A549 (cell line): ENCODE data around the gene CCDC87. TPM values are rescaled to one million over a fixed set of nuclear protein-coding genes. Genes with fewer than 3 reads are reported as not detected.

Source experiments
- ATAC-seq, 2 experiments: fragments of 200-7000 bp in 1 of 2; fragments of >200 bp in 1 of 2; cut with Nextera tagmentation in 1 of 2; cut with Tn5 transposase in 1 of 2; 3 replicates each; pipeline versions ENCODE4 v1.8.0 to v1.9.1; 2018 to 2020; ENCODE audit warnings: mild to moderate bottlenecking in 1 of 2, moderate library complexity in 1 of 2
- CTCF ChIA-PET: fragments of 300-600 bp; sonication (Branson Sonifier 250); formaldehyde crosslinking; extraction: SDS; loops from one replicate; lab custom pipeline; 2021; ENCODE audit warnings: antibody characterized with exemption, inconsistent platforms; lab: Yijun Ruan, JAX
- POLR2A ChIA-PET: fragments of 350-600 bp; formaldehyde crosslinking; extraction: SDS; loops from one replicate; lab custom pipeline; 2021; ENCODE audit warnings: antibody characterized with exemption, inconsistent platforms; lab: Yijun Ruan, JAX
- DNase-seq, 2 experiments: peaks; one replicate each; pipeline versions ENCODE4 v3.0.0 to v3.0.0-alpha.2; 2011 to 2016; ENCODE audit warnings: low read depth in 1 of 2, low spot score in 1 of 2
- FAIRE-seq: peaks from 2 replicates; lab custom pipeline; 2011; peaks lifted over from hg19 to GRCh38; lab: Jason Lieb, UNC
- H3K27ac ChIP-seq, 2 experiments: fragments of >200 bp; sonication (Bioruptor Twin); formaldehyde crosslinking; 3 replicates each; pipeline ENCODE4 v1.5.1; 2016 to 2017
- H3K4me1 ChIP-seq: fragments of >200 bp; sonication (Bioruptor Twin); formaldehyde crosslinking; 3 replicates; pipeline ENCODE4 v1.6.1; 2016
- H3K4me2 ChIP-seq: fragments of >200 bp; sonication (Bioruptor Twin); formaldehyde crosslinking; 3 replicates; pipeline ENCODE4 v1.6.1; 2016
- H3K4me3 ChIP-seq: fragments of >200 bp; sonication (Bioruptor Twin); formaldehyde crosslinking; 3 replicates; pipeline ENCODE4 v1.5.1; 2016
- H3K9me3 ChIP-seq: fragments of >200 bp; sonication (Bioruptor Twin); formaldehyde crosslinking; 3 replicates; pipeline ENCODE4 v1.6.1; 2016
- CBX8 ChIP-seq: fragments of 200-600 bp; sonication (generic); IDR thresholded peaks from 2 replicates; pipeline ENCODE4 v1.6.1; 2016
- CTCF ChIP-seq: fragments of >200 bp; sonication (Bioruptor Twin); formaldehyde crosslinking; IDR thresholded peaks from 3 replicates; pipeline ENCODE4 v1.5.1; 2016
- ESRRA ChIP-seq: fragments of 150-350 bp; IDR thresholded peaks from 2 replicates; pipeline ENCODE4 v1.6.1; 2014; ENCODE audit warnings: mild to moderate bottlenecking, low read length, borderline replicate concordance
- FOSL2 ChIP-seq, 2 experiments: fragments of 450-650 bp in 1 of 2; fragments of >200 bp in 1 of 2; sonication (Bioruptor Twin) in 1 of 2; formaldehyde crosslinking; IDR thresholded peaks; 2 replicates each; pipeline versions ENCODE4 v1.5.0 to v1.6.1; 2016 to 2020; ENCODE audit warnings: mild to moderate bottlenecking in 1 of 2, moderate library complexity in 1 of 2
- HOXA7 ChIP-seq: fragments of 250-450 bp; sonication (Bioruptor Pico); IDR thresholded peaks from 2 replicates; pipeline ENCODE4 v1.5.0; 2020; ENCODE audit warnings: mild to moderate bottlenecking, moderate library complexity
- HOXB5 ChIP-seq: fragments of 250-450 bp; sonication (Bioruptor Pico); IDR thresholded peaks from 2 replicates; pipeline ENCODE4 v1.5.0; 2020; ENCODE audit warnings: mild to moderate bottlenecking, moderate library complexity
- JUN ChIP-seq, 2 experiments: fragments of >200 bp; sonication (Bioruptor Twin); formaldehyde crosslinking; IDR thresholded peaks; 2 replicates in 1 of 2; 3 replicates in 1 of 2; pipeline ENCODE4 v1.6.1; 2016 to 2017
- KDM5A ChIP-seq: fragments of 200-600 bp; sonication (generic); IDR thresholded peaks from 2 replicates; pipeline ENCODE4 v1.6.1; 2016; ENCODE audit warnings: antibody characterized with exemption, mild to moderate bottlenecking
- MYC ChIP-seq: IDR thresholded peaks from 2 replicates; pipeline ENCODE4 v1.6.1; 2012; ENCODE audit warnings: mild to moderate bottlenecking, inconsistent platforms, low read length, improper control_type of control experiment, borderline replicate concordance
- NR3C1 ChIP-seq: fragments of >200 bp; sonication (Bioruptor Twin); formaldehyde crosslinking; IDR thresholded peaks from 3 replicates; pipeline ENCODE4 v1.6.1; 2017
- POLR2A ChIP-seq: IDR thresholded peaks from 2 replicates; pipeline ENCODE4 v1.6.1; 2012; ENCODE audit warnings: mild to moderate bottlenecking, low read length
- RFX5 ChIP-seq: fragments of 450-650 bp; IDR thresholded peaks from 2 replicates; pipeline ENCODE4 v1.7.1; 2014; ENCODE audit warnings: antibody characterized with exemption, mild to moderate bottlenecking, moderate library complexity
- RNF2 ChIP-seq: fragments of 200-600 bp; sonication (generic); IDR thresholded peaks from 2 replicates; pipeline ENCODE4 v1.6.1; 2016; ENCODE audit warnings: low read depth, mild to moderate bottlenecking, antibody characterized with exemption, moderate library complexity, borderline replicate concordance
- SMC3 ChIP-seq: fragments of >200 bp; sonication (Bioruptor Twin); formaldehyde crosslinking; IDR thresholded peaks from 3 replicates; pipeline ENCODE4 v1.6.1; 2018; ENCODE audit warnings: inconsistent platforms
- SREBF2 ChIP-seq: fragments of 450-650 bp; IDR thresholded peaks from 2 replicates; pipeline ENCODE4 v1.6.1; 2014; ENCODE audit warnings: mild to moderate bottlenecking, moderate library complexity
- TP53 ChIP-seq: fragments of 250-450 bp; sonication (Bioruptor Pico); IDR thresholded peaks from 2 replicates; pipeline ENCODE4 v1.5.0; 2021; ENCODE audit warnings: mild to moderate bottlenecking, moderate library complexity
- ZC3H11A ChIP-seq: fragments of 450-650 bp; IDR thresholded peaks from 2 replicates; pipeline ENCODE4 v1.6.1; 2014; ENCODE audit warnings: antibody characterized with exemption, mild to moderate bottlenecking
- ZFP36 ChIP-seq: fragments of 450-650 bp; IDR thresholded peaks from 2 replicates; pipeline ENCODE4 v1.6.1; 2014; ENCODE audit warnings: borderline replicate concordance; ENCODE audit not compliant: partially characterized antibody
- ZNF302 ChIP-seq: fragments of 250-450 bp; sonication (Bioruptor Pico); IDR thresholded peaks from 2 replicates; pipeline ENCODE4 v1.9.0; 2021; ENCODE audit warnings: inconsistent platforms, mild to moderate bottlenecking, moderate library complexity
- ZSCAN20 ChIP-seq: fragments of 250-450 bp; sonication (Bioruptor Pico); IDR thresholded peaks from 2 replicates; pipeline ENCODE4 v1.8.0; 2022; ENCODE audit warnings: mild to moderate bottlenecking, moderate library complexity
- WGBS: methylation state at CpG from one replicate; pipeline ENCODE4 v1.1.6; 2017; ENCODE audit errors: missing lambda C conversion rate; 5-methylcytosine and 5-hydroxymethylcytosine counted together
- polyA plus RNA-seq, 4 experiments: library from polyadenylated mRNA; depleted of rRNA in 3 of 4; stranded (reverse); fragments of >200 nt; fragmentation: RNase III in 1 of 4; extraction: RNeasy Plus Mini Kit Qiagen cat#74134 plus additional on column Dnase treatment in 1 of 4; gene quantifications; 2 replicates in 3 of 4; 3 replicates in 1 of 4; pipeline ENCODE4 v1.2.3, GENCODE V29; 2011 to 2017
- TF ChIP-seq, protein P1 (sequence below): fragments of 200-600 bp; sonication (generic); IDR thresholded peaks from 2 replicates; pipeline ENCODE4 v1.6.1; 2016; ENCODE audit warnings: antibody characterized with exemption, mild to moderate bottlenecking, moderate library complexity
- TF ChIP-seq, protein P2 (sequence below): fragments of 450-650 bp; IDR thresholded peaks from 2 replicates; pipeline ENCODE4 v1.6.1; 2014; ENCODE audit warnings: antibody characterized with exemption
- TF ChIP-seq, protein P3 (sequence below): fragments of 250-450 bp; sonication (Bioruptor Pico); IDR thresholded peaks from 2 replicates; pipeline ENCODE4 v1.5.0; 2021; ENCODE audit warnings: mild to moderate bottlenecking, moderate library complexity, borderline replicate concordance
- TF ChIP-seq, protein P4 (sequence below): fragments of >200 bp; sonication (Bioruptor Twin); formaldehyde crosslinking; IDR thresholded peaks from 3 replicates; pipeline ENCODE4 v1.6.1; 2016
- TF ChIP-seq, protein P5 (sequence below): fragments of 150-350 bp; IDR thresholded peaks from 2 replicates; pipeline ENCODE4 v1.6.1; 2014; ENCODE audit warnings: low read depth, mild to moderate bottlenecking, low read length

CCDC87 gene
- polyA plus RNA-seq, 2 of the 4 experiments (the other 2 are of a cell fraction): 0.47 to 0.68 TPM

- H3K4me2 ChIP-seq: no peak overlapping the region
- TF ChIP-seq, protein P1, sequence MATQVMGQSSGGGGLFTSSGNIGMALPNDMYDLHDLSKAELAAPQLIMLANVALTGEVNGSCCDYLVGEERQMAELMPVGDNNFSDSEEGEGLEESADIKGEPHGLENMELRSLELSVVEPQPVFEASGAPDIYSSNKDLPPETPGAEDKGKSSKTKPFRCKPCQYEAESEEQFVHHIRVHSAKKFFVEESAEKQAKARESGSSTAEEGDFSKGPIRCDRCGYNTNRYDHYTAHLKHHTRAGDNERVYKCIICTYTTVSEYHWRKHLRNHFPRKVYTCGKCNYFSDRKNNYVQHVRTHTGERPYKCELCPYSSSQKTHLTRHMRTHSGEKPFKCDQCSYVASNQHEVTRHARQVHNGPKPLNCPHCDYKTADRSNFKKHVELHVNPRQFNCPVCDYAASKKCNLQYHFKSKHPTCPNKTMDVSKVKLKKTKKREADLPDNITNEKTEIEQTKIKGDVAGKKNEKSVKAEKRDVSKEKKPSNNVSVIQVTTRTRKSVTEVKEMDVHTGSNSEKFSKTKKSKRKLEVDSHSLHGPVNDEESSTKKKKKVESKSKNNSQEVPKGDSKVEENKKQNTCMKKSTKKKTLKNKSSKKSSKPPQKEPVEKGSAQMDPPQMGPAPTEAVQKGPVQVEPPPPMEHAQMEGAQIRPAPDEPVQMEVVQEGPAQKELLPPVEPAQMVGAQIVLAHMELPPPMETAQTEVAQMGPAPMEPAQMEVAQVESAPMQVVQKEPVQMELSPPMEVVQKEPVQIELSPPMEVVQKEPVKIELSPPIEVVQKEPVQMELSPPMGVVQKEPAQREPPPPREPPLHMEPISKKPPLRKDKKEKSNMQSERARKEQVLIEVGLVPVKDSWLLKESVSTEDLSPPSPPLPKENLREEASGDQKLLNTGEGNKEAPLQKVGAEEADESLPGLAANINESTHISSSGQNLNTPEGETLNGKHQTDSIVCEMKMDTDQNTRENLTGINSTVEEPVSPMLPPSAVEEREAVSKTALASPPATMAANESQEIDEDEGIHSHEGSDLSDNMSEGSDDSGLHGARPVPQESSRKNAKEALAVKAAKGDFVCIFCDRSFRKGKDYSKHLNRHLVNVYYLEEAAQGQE: no peak
- no peak for TF ChIP-seq NR3C1
- TF ChIP-seq, protein P2, sequence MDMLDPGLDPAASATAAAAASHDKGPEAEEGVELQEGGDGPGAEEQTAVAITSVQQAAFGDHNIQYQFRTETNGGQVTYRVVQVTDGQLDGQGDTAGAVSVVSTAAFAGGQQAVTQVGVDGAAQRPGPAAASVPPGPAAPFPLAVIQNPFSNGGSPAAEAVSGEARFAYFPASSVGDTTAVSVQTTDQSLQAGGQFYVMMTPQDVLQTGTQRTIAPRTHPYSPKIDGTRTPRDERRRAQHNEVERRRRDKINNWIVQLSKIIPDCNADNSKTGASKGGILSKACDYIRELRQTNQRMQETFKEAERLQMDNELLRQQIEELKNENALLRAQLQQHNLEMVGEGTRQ: no peak
- no peak for TF ChIP-seq ZSCAN20 (CRISPR knock-in tag)
- no peak for TF ChIP-seq HOXB5 (CRISPR knock-in tag)
- TF ChIP-seq HOXA7: no peak
- TF ChIP-seq TP53: no peak
- TF ChIP-seq SMC3: no peak
- TF ChIP-seq CBX8: no peak
- TF ChIP-seq FOSL2 (IDR thresholded peaks at IDR 0.05): no peak
- TF ChIP-seq FOSL2 (CRISPR knock-in tag; IDR thresholded peaks at IDR 0.05): no peak
- no peak for TF ChIP-seq RNF2
- no peak for TF ChIP-seq CTCF
- TF ChIP-seq POLR2A: no peak
- TF ChIP-seq, protein P3, sequence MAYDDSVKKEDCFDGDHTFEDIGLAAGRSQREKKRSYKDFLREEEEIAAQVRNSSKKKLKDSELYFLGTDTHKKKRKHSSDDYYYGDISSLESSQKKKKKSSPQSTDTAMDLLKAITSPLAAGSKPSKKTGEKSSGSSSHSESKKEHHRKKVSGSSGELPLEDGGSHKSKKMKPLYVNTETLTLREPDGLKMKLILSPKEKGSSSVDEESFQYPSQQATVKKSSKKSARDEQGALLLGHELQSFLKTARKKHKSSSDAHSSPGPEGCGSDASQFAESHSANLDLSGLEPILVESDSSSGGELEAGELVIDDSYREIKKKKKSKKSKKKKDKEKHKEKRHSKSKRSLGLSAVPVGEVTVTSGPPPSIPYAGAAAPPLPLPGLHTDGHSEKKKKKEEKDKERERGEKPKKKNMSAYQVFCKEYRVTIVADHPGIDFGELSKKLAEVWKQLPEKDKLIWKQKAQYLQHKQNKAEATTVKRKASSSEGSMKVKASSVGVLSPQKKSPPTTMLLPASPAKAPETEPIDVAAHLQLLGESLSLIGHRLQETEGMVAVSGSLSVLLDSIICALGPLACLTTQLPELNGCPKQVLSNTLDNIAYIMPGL: no peak
- TF ChIP-seq, all 56 proteins: peak for 0
- H3K27ac ChIP-seq: no peak overlapping the region
- no peaks in the 10 kb centered on the region for H3K9me3 ChIP-seq
- no peak for ATAC-seq
- DNase-seq: no peak
- ChIA-PET CTCF (interaction anchor here (0.7 to 1.0 kb wide), 3 partner anchors 14 to 244 kb away, joined by 3 to 4 read pairs (median 3); no protein-coding TSS in a partner anchor), POLR2A (interaction anchor here (1.5 kb wide), 1 partner anchor 10 kb away, joined by 6 read pairs; the partner anchor contains the start of gene ZDHHC24)
- H3K4me1 ChIP-seq: no peaks in the 10 kb centered on the region
- no peak overlapping the region for H3K4me3 ChIP-seq
- 16% methylated on average over 3 of the region's 3 CpGs for WGBS
- no peak for FAIRE-seq
These were observed 37.4 kb downstream of the CCDC87 start for GRCh38 chr11:66555416-66555815.

GRCh38 chr11:66554602-66555001, 38.3 kb downstream of the CCDC87 start:
- FAIRE-seq (no peak), ATAC-seq (no peak), DNase-seq (no peak)
- no peak overlapping the region for H3K4me3 ChIP-seq
- 64% methylated on average over 5 of the region's 5 CpGs for WGBS
- POLR2A ChIA-PET: interaction anchor here (1.5 kb wide), 1 partner anchor 9 kb away, joined by 6 read pairs; the partner anchor contains the start of gene ZDHHC24
- no peaks in the 10 kb centered on the region for H3K4me1 ChIP-seq
- no peaks in the 10 kb centered on the region for H3K9me3 ChIP-seq
- no peak overlapping the region for H3K4me2 ChIP-seq
- CTCF ChIA-PET: interaction anchor here (0.7 to 1.0 kb wide), 4 partner anchors 15 to 243 kb away, joined by 3 to 5 read pairs (median 4); partner anchors contain the start of gene CCDC87
- no peak overlapping the region for H3K27ac ChIP-seq
- TF ChIP-seq RFX5: no peak
- no peak for TF ChIP-seq ZFP36
- no peak for TF ChIP-seq MYC
- TF ChIP-seq, protein P4, sequence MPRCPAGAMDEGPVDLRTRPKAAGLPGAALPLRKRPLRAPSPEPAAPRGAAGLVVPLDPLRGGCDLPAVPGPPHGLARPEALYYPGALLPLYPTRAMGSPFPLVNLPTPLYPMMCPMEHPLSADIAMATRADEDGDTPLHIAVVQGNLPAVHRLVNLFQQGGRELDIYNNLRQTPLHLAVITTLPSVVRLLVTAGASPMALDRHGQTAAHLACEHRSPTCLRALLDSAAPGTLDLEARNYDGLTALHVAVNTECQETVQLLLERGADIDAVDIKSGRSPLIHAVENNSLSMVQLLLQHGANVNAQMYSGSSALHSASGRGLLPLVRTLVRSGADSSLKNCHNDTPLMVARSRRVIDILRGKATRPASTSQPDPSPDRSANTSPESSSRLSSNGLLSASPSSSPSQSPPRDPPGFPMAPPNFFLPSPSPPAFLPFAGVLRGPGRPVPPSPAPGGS: no peak
- no peak for TF ChIP-seq JUN (IDR thresholded peaks at IDR 0.05)
- TF ChIP-seq, protein P5, sequence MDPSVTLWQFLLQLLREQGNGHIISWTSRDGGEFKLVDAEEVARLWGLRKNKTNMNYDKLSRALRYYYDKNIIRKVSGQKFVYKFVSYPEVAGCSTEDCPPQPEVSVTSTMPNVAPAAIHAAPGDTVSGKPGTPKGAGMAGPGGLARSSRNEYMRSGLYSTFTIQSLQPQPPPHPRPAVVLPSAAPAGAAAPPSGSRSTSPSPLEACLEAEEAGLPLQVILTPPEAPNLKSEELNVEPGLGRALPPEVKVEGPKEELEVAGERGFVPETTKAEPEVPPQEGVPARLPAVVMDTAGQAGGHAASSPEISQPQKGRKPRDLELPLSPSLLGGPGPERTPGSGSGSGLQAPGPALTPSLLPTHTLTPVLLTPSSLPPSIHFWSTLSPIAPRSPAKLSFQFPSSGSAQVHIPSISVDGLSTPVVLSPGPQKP: no peak
- no peak for TF ChIP-seq ESRRA
- TF ChIP-seq RNF2: no peak
- no peak for TF ChIP-seq HOXA7
- no peak for TF ChIP-seq ZNF302 (CRISPR knock-in tag)
- TF ChIP-seq SREBF2: no peak
- TF ChIP-seq, protein P3: no peak
- no peak for TF ChIP-seq ZC3H11A
- TF ChIP-seq KDM5A: no peak
